Stimulated activated CD8-positive, alpha-beta memory T cell treated with anti-CD3 and anti-CD28 coated beads, Interleukin-7, amount 100 ng/mL, for 1 hour (primary cell): ENCODE results near the gene BRAP.
"Not testable (repeated sequence)": the region's sequence is repeated elsewhere in the genome, so short reads cannot be mapped to it uniquely, and the experiment has no call there.

Experiments used
- DNase-seq, 2 donors: peaks; one replicate each; pipeline ENCODE4 v3.0.0-alpha.2; 2020; ENCODE audit warnings: low read depth in 2 of 2

BRAP gene, protein sequence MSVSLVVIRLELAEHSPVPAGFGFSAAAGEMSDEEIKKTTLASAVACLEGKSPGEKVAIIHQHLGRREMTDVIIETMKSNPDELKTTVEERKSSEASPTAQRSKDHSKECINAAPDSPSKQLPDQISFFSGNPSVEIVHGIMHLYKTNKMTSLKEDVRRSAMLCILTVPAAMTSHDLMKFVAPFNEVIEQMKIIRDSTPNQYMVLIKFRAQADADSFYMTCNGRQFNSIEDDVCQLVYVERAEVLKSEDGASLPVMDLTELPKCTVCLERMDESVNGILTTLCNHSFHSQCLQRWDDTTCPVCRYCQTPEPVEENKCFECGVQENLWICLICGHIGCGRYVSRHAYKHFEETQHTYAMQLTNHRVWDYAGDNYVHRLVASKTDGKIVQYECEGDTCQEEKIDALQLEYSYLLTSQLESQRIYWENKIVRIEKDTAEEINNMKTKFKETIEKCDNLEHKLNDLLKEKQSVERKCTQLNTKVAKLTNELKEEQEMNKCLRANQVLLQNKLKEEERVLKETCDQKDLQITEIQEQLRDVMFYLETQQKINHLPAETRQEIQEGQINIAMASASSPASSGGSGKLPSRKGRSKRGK

DNA sequence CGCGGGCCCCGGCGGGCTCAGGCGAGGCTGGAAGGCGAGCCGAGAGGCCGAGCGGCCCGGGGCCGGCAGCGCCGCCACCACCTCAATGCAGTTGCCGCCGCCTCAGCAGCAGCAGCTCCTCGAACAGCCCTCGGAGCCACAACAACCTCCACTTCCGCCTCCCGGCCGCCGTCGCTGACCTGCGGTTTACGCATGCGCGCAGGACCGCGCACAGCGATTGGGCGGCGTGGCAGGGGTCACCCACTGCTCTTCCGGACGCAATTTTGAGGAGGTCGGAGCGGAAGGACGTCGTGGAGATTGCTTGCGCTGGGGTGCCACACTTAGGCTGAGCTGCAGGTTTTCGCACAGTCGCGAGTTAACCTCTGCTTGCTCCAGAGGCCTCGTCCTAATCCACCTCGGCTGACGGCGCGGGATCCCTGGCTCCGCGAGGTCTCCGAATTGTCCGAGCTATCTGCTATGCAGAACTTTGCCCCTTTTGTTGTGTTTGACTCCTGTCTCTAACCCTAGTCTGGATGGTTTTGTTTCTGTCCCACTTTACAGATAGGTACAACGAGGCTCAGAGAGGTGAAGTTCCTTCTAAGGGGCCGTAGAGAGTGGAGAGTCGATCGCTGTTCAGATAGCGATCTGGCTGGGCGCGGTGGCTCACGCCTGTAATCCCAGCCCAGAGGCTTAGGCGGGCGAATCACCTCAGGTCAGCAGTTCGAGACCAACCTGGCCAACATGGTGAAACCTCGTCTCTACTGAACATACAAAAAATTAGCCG is at the start of gene BRAP, which contains the start of gene ACAD10:
TSS of gene BRAP (minus strand) at position 146 of the 763 bp plus-strand sequence. CDS start 164 bp downstream, outside the sequence.
TSS of gene ACAD10 (plus strand) at position 243 of the 763 bp plus-strand sequence. CDS start 6,657 bp downstream, outside the sequence.
- peak; percentile 85 to 88 for DNase-seq

DNA sequence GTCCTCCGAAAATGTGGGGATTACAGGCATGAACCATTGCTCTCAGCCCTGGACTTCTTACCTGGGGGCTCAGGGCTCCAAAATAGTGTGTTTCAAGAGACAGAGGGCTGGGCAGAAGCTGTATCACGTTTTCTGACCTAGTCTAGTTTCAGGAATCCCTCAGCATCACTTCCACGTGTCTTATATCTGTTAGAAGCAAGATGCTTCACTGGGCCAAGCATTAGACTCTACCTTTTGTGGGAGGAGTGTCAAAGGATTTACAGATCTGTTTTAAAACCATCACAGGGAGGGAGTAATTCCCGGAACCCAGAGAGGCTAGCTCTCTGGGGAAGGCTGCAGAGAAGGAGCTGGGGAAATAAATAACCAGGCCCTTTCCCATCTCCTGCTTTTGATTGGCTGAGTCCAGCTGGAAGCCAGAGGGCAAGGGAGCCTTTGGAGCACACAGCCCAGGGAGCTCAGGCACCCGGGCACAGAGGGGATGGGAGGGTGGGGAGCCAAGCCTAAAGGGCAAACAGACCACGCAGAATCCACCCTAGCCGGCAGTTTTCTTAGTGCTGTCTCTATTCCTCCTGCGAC is 47.7 kb upstream of the BRAP start:
- DNase-seq: no peak

DNA sequence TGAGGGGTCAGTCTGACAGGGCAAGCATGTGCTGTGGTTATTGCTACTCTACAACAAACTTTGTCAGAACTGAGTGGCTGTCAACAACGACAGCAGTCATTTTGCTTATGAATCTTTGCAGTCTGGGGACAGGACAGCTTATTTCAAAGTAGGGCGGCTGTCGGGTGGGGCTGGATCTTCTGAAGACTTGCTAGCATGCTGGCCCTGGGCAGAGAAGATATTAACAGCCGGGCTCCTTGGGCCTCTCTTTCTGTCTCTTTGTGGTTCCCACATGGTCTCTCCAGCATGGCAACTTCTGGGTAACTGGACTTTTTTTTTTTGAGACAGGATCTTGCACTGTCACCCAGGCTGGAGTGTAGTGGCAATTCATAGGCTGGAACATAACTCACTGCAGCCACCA is 47.0 kb upstream of the BRAP start:
- no peak for DNase-seq

DNA sequence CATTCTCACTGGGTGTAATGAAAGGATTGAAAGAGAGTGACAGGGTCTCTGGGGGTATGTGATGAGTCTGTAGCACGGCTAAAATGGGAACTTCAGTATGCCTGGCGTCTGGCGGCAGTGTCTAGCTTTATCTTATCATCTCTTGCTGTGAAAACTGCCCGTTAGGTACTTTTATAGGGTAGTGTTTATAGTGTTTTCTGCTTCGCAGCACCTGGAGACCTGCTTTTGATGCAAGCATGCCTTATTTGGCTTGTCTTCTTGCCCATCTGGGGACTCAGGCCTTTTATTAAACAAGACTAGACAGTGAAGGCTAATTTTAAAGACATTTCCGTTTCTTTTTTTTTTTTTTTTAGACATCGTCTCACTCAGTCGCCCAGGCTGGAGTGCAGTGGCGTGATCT is 44.7 kb upstream of the BRAP start:
- no peak for DNase-seq

DNA sequence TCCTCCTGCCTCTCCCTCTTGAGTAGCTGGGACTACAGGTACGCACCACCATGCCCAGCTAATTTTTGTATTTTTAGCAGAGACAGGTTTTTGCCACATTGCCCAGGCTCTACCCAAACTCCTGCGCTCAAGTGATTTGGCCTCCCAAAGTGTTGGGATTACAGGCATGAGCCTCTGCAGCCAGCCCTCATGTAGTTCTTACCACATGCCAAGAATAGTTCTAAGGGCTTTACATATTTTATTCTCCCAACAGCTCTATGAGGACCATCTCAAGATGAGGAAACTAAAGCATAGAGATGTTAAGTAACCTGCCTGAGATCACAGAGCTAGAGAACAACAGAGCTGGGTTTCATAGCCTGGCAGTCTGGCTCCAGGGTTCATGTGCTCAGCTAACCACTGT is 43.0 kb upstream of the BRAP start:
- DNase-seq: no peak

DNA sequence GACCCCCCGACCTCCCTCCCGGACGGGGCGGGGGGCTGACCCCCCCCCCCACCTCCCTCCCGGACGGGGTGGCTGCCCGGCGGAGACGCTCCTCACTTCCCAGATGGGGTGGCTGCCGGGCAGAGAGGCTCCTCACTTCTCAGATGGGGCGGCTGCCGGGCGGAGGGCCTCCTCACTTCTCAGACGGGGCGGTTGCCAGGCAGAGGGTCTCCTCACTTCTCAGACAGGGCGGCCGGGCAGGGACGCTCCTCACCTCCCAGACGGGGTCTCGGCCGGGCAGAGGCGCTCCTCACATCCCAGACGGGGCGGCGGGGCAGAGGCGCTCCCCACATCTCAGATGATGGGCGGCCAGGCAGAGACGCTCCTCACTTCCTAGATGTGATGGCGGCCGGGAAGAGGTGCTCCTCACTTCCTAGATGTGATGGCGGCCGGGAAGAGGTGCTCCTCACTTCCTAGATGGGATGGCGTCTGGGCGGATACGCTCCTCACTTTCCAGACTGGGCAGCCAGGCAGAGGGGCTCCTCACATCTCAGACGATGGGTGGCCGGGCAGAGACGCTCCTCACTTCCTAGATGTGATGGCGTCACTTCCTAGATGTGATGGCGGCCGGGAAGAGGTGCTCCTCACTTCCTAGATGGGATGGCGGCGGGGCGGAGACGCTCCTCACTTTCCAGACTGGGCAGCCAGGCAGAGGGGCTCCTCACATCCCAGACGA is 38.0 kb upstream of the BRAP start:
- not testable (repeated sequence) for DNase-seq

DNA sequence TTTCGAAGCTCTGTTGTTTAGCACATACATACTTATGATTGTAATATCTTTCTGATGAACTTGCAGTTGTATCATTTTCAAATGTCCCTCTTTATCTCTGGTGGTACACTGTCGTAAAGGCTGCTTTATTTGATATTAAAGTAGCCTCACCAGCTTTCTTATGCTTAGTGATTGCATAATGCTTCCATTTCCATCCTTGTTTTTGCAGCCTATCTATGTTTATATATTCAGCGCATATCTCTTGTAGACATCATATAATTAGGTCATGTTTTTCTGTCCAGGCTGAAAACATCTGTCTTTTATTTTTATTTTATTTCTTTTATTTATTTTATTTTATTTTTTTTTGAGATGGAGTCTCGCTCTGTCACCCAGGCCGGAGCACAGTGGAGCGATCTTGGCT is 34.7 kb upstream of the BRAP start:
- no peak for DNase-seq

DNA sequence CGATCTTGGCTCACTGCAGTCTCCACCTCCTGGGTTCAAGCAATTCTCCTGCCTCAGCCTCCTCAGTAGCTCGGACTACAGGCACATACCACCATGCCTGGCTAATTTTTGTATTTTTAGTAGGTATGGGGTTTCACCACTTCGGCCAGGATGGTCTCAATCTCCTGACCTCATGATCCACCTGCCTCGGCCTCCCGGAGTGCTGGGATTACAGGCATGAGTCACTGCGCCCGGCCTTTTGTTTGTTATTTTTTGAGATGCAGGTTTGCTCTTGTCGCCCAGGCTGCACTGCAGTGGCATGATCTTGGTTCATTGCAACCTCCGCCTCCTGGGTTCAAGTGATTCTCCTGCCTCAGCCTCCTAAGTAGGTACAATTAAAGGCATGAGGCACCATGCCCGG is 33.6 kb upstream of the BRAP start:
- DNase-seq: not testable (repeated sequence)

DNA sequence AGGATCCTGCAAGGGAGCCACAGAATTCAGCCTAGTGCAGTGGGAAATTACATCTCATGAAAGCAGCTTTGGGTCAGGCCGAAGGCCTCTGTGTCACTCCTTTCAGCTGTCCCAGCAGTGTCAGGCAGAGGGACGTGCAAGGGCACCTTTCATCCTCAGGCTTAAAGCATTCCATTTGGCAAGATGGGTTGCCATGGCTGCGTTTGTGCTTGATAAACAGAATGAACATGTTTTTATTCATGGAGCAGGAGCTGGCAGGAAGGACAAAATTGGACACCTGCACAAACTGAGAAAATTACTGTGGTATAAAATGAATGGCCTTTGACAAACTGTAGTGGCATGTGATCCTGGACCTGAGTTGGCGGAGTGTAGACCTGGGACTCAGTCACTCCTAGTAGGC is 29.5 kb upstream of the BRAP start:
- no peak for DNase-seq

DNA sequence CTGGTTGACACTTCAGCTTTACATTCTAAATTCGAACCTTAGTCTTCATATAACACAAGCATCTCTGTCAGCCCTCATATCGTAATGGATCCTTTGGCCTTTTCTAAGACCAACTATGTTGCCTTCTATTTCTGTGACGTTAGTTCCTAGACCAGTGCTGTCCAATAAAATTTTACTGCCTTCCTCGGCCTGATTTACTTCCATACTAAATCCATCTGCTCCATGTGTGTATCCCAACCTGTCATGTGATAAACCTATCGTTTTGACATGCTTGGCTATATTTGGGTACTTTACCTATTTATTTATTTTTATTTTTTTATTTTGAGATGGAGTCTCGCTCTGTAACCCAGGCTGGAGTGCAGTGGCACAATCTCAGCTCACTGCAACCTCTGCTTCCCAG is 20.4 kb upstream of the BRAP start:
- no peak for DNase-seq

DNA sequence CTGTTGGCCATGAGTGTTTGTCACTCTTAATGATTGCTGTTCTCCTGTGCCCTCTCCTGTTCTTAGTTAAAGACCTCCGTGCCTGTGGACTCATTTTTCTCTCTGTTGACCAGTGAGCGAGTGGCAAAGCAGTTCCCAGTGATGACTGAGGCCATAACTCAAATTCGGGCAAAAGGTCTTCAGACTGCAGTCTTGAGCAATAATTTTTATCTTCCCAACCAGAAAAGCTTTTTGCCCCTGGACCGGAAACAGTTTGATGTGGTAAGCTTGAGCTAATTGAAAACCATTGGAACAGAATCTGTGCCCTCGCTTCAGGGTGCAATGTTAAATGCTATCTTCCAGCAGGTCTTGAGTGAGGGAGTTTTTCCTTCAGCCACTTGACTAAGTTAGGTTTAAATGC is 19.9 kb upstream of the BRAP start:
- no peak for DNase-seq

DNA sequence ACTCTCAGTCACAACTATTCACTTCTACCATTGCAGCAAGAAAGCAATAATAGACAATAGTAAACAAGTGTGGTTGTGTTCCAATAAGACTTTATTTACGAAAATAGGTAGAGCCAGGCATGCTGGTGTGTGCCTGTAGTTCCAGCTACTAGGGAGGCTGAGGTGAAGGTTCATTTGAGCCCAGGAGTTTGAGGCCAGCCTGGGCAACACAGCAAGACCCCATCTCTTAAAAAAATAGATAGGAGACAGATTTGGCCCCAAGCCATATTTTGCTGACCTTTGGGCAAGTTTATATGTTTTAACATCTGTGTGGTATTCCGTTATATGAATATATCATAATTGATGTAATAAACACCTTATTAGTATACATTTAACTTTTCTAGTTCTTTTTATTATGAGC is 14.2 kb upstream of the BRAP start:
- no peak for DNase-seq

DNA sequence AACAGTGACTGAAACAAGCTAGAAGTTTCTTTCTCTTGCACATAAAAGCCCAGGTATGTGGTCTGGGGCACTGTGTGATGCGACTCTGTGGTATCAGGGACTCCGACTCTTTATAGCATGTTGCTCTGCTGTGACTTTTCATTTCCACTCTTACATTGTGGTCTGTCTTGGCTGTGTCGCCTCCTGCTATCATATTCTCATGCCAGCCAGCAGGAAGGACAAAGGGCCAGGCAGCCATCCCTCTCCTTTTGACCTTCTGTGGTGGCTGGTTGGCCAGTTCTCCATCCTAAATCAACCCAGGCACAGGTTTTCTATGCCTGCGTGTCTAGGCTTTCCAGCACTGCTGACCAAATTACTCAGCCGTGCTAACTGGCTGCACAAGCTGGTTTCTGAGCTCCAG is 8.1 kb upstream of the BRAP start:
- no peak for DNase-seq

DNA sequence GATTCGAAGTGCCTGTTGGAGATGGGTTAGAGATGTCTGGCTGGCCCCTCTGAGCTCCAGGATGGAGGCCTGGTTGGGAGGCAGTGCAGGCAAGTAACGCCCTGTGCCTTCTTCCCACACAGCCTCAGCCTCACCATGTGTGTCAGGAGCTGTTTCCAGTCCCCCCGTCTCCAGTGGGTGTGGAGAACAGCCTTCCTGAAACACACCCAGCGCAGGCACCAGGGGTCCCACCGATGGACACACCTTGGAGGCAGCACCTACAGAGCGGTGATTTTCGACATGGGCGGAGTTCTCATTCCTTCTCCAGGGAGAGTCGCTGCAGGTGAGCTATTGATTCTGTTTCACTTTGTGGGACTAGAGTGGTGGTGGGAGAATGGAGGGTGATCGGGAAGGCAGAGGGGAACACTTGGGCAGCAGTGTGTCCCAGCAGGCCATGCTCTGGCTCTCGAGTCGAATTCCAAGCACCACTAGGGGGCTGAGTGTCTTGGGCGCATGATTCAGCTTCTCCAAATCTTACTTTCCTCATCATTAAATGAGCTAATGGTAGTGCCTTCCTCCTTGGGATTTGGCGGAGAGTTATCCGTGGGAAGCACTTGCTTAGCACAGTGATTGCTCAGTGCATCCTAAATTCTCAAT is 6.9 kb upstream of the BRAP start:
- no peak for DNase-seq

DNA sequence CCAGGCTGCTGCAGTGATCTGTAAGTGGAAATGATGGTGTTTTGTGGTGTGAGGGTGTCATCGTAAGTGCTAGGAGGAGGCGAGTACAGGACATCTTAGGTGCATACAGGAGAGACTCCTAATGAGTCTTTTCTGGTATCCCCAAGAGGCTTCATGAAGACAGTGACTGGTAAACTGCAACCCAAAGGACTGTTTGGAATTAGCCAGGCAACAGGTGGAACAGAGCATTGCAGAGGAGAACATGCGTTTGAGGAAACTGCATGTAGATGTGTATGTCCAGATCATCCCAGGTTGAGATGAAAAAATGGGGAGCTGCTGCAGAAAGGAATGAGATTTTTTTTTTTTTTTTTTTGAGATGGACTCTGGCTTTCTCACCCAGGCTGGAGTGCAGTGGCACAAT is 5.5 kb upstream of the BRAP start:
- DNase-seq: no peak

DNA sequence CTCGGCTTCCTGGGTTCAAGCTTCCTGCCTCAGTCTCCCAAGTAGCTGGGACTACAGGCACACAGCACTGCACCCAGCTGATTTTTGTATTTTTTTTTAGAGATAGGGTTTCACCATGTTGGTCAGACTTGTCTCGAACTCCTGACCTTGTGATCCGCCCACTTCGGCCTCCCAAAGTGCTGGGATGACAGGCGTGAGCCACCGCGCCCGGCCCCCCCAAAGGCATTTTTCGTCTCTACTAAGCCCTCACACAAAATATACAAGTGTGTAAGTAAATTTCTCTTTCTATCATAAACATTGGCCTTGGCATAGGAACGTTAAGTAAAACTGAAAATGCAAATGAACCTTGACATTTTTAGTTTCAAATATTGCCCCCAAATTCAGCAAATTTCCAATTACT is 2.2 kb upstream of the BRAP start:
- no peak for DNase-seq

DNA sequence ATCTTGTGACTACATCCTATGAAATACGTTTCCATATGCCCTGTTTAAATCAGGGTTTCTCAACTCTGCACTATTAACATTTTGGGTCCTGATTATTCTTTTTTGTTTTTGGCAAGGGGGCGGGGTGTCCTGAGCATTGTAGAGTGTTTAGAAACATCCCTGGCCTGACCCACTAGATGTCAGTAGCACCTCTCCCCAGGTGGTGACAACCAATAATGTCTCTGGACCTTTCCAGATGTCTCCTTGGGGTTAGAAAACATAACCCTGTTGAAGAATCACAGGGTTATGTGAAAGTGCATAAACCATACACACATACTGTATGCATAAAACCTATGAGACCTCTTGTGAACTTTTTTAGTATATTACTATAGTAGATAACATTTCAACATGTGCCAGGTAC is 1.5 kb upstream of the BRAP start:
- DNase-seq: no peak

DNA sequence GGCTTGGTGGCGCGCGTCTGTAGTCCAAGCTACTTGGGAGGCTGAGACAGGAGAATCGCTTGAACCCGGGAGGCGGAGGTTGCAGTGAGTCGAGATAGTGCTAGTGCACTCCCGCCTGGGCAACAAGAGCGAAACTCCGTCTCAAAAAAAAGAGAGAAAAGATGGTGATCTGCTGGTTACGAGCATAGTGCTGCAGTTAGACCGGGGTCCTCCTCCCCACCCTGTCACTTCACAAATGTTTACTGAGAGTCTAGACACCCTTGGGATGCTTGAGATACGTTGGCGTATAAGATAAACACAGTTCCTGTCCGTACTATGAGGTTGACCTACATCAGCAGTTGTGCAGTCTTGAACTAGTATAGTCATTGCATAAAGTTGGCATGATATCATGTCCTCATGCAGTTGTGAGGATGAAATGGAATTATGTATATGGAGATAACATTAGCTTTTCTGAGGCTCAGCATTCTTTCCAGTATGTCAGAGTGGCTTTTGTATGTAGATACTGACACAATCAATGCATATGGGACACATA is 884 bp upstream of the BRAP start:
- DNase-seq: no peak

DNA sequence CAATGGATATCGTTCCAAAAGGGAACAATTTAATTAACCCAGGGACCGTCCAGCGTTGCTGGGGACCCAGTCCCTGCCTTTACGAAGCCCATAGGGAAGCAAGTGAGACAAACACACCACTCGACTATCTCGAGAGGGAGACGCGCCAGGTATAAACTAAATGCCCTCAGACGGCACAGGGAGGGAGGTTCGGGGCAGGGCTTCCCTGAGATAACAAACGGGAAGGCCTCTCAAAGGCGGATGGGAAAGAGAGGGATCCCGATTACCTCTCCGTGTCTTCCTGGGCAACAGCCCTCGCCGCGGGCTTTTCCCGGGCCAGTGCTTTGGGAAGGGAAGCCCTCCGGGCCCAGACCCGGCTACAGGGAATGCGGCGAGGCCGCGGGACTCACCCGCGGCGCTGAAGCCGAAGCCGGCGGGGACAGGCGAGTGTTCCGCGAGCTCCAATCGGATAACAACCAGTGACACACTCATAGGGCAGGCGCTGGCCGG is 390 bp downstream of the BRAP start:
- DNase-seq: no peak

DNA sequence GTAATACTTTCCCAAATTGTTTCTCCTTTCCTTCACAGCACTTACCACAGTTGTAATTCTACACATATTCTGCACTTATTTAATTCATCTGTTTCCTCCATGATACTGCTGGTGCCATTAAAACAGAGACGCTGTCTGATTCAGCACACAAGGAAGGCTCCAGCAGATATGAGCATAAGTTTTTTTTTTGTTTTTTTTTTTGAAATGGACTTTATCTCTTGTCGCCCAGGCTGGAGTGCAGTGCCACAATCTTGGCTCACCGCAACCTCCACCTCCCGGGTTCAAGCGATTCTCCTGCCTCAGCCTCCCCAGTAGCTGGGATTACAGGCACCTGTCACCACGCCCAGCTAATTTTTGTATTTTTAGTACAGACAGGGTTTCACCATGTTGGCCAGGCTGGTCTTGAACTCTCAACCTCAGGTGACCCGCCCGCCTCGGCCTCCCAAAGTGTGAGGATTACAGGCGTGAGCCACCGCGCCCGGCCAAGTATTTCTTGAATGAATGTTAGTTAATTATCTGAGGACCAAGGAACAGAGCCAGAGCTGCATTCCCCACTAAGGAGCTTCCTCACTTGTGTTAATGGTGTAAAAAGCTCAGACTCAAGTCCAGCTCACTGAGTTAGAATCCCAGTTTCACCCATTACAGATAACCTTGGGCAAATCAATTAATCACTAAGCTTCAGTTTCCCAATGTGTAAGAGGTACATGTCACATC is 1.1 kb downstream of the BRAP start:
- DNase-seq: not testable (repeated sequence)
